ENCODE results near the gene FGF1. TPM values are rescaled to one million over a fixed set of nuclear protein-coding genes. Genes with fewer than 3 reads are reported as not detected.
"Not testable (repeated sequence)": the region's sequence is repeated elsewhere in the genome, so short reads cannot be mapped to it uniquely, and the experiment has no call there.

Gene FGF1
- polyA plus RNA-seq, 12 donors: 6.6 to 17.8 (median 10.3) TPM; not detected in 1

DNA sequence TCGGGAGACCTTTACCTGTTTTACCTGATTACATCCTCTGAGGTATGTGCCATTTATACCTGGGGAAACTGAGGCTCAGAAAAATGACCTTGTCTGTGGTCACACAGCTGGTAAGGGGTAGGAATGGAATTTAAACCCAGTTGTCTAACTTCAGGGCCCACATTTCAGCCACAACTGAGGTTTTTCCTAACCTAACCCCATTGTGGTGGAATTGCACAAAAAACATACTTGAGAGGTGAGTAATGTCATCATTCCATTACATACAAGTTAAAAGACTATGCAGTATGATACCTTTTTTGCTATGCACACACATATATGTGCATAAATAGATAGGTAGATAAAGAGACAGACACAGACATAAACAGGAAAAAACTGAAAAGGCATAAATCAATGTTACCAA, 14.1 kb downstream of the FGF1 start:
- DNase-seq: no peak

DNA sequence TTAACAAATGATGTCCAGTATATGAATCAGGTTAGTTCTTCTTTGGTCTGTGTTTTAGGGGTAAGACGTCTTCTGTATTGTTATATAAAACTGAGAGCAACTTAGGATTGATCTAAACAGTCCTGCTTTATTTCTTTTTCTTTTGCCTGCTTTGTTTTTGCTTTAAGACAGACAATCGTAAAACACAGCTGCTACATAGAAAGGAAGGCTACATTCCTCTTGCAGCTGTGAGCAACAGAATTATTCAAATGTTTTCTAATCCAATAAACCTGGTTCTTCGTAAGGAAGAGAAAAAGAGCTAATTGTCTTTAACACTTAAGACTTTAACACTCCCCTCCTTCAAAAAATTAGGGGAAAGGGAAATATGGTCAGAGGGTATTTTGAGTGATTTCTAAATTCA, 14.6 kb downstream of the FGF1 start:
- no peak for DNase-seq

DNA sequence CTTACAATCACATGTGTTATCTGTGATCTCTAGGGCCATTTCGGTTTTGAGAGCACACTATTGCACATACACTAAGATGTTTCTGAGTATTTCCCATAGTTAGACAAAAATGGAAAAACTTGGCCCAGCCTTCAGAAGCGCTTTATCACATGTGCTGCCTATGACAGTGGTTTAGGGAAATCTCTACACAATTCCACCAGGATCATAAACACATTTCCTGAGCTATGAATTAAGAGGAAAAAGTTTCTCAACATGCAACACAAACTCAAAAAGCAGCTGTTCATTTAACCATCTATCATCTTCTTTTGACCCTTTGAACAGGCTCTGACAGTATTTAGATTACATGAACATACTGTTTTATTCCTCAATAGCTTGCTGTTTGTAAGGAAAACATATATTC, 15.1 kb downstream of the FGF1 start:
- DNase-seq: peak; percentile 78

- DNase-seq: no peak
Observed at GRCh38 chr5:142669477-142669876, 16.4 kb downstream of the FGF1 start.

GRCh38 chr5:142668336-142668735, 17.6 kb downstream of the FGF1 start:
- DNase-seq: no peak

DNA sequence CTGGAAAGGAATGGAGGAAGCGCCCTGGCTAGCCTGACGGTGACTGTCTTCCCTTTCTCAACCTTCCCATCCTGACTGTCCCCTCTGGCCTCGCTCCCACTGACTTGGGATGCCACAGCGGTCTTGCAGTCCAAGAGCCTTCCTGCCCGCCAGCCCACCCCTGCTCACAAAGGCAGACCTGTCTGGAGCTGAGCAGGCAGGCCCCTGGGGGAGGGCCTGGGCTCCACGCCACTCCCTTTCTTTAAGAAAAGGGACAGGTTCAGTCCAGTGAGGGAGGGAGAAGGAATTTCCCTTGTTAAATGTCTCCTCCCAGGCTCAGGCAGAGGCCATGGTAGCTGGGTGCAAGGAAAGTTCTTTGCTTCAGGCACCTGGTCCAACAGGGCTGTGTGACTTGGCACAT, 18.1 kb downstream of the FGF1 start:
- no peak for DNase-seq

DNA sequence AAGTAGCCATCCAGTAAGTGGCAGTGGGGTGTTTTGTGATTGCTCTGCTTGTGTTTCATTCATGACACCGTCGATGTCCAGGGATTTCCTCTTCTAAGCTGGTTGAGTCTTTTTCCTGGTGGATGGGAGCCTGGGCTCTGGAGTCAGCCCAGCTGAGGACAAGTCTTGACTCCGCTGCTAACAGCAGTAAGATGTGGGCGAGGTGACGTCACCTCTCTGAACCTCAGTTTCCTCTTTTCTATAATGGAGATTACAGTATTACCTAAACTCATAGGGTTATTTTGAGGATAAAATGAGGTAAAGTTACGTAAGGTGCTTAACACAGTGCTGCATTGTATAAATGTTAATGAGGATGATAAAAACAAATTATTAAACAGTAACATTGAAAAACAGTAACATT, 21.3 kb downstream of the FGF1 start:
- no peak for DNase-seq

DNA sequence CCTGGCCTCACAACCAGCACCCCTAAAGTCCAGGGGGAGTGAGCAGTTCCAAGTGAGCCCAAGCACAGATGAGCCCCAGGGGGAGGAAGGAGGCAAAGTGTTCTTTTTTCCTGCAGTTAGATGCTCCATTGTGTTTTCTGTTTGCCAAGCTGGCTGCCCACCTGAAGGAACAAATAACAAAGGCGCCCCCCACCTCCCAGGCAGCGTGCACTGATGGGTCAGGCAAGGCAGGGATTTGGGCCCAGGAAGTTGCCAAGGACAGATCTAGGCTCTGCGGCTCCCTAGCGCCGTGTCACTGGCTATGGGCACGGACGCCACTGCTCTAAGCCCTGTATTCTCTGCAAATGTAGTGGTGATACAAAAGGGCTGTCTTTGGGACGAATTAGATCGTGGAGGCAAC, 21.8 kb downstream of the FGF1 start:
- no peak for DNase-seq

DNA sequence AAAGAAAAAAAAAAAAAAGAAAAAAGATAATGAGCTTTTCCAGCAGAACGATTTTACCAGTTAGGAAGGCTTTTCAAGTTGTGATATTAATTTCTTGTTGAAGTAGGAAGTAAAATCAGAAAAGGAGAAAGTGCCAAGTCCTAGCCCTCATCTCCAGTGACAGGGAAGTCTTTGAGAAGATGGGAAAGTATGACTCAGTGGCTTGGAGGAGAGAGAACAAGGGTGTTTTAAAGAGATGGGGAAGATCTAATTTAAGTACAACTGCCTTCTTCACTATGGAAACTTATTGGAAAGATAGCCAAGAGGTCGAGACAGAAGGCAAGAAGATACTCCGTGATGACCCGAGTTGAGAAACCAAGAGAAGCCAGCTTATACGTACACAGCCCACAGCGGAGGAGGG, 22.6 kb downstream of the FGF1 start:
- DNase-seq: no peak

- DNase-seq: no peak
Observed at GRCh38 chr5:142661957-142662356, 23.9 kb downstream of the FGF1 start.

GRCh38 chr5:142661143-142661542, 24.7 kb downstream of the FGF1 start:
- no peak for DNase-seq

GRCh38 chr5:142660731-142661130, 25.2 kb downstream of the FGF1 start:
- no peak for DNase-seq

GRCh38 chr5:142660196-142660595, 25.7 kb downstream of the FGF1 start:
- no peak for DNase-seq

- DNase-seq: no peak
Observed at GRCh38 chr5:142659405-142659804, 26.5 kb downstream of the FGF1 start.

- DNase-seq: no peak
Observed at GRCh38 chr5:142658278-142658677, 27.6 kb downstream of the FGF1 start.

- no peak for DNase-seq
Observed at GRCh38 chr5:142657446-142657845, 28.4 kb downstream of the FGF1 start.

DNA sequence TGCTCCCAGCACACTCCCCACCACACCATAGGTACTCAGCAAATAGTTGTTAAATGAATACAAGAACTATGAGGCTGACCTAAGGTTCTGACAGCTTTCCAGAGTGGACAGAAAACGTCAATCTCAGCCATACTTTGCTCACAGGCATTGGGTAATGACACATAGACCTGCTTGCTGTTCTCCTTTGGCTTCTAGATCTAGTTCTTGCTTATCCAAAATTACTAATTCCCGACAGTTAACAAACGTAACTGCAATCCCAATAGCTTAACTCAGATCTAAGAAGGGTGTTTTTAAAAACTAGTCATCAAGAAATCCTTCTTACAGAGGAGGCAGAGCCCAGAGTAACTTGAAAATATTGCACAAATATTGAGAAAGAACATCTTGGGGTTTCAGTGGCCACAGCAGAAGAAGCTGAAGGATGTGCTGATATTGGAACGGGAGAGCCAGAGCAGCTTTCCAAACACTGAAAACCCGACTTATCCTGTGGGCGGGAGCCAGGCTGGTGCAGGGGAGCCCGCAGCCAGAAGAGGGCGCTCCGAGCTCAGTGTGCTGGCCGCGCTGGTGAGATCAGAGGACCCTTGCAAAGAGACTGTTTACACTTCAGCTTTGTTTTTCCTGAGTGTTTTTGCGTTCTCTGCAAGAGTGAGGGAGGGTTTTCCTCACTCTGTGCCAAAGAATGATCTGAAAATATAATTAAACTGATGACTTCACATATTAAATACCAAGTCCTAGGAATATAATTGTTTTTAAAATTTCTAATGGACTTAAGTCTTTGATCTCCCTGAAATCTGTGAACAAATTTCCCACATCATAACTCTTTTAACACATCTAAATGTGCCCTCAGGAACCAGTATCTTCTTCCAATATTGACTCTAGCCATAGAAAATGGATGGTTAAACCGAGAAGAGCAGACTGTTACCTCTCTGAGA, 30.3 kb downstream of the FGF1 start:
- peak; percentile 94 for DNase-seq

GRCh38 chr5:142654578-142655058, 31.3 kb downstream of the FGF1 start:
- no peak for DNase-seq

GRCh38 chr5:142653321-142653720, 32.6 kb downstream of the FGF1 start:
- no peak for DNase-seq

- no peak for DNase-seq
Observed at GRCh38 chr5:142652563-142652962, 33.3 kb downstream of the FGF1 start.

DNA sequence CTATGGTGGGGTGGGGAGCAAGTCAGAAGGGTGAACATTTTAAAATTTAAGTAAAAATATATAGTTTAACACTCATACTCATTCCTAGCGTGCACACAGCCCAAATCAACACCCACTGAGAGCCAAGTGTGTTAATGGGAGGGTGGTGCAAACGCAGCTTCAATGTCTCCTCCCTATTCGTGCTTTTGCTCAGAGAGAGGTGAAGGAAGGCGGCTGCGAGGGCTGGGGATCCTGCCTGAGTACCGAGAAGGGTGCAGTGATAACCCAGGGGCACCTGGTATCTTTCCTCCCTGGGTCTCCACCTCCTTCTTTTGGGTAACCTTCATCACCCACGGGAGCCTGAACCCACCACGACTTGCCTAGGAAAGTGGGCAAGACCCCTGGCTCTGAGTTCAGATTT, 35.0 kb downstream of the FGF1 start:
- DNase-seq: no peak

GRCh38 chr5:142650060-142650459, 35.8 kb downstream of the FGF1 start:
- no peak for DNase-seq

DNA sequence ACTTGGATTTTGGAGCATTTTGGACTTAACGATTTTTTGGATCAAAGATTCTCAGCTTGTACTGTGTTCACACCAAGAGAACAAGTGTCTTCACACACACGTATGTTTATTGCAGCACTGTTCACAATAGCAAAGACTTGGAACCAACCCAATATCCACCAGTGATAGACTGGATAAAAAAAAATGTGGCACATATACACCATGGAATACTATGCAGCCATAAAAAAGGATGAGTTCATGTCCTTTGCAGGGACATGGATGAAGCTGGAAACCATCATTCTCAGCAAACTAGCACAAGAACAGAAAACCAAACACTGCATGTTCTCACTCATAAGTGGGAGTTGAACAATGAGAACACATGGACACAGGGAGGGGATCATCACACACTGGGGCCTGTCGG, 37.8 kb downstream of the FGF1 start:
- not testable (repeated sequence) for DNase-seq

- DNase-seq: no peak
Observed at GRCh38 chr5:142645456-142645855, 40.4 kb downstream of the FGF1 start.
